Tibial nerve (tissue), 3 donors: Measurements from ENCODE around the gene ST8SIA5.

Experiments used
- POLR2A ChIP-seq, 2 donors: fragments of 450-650 bp; IDR thresholded peaks; one replicate each; pipeline ENCODE4 v1.6.1; 2017; ENCODE audit warnings: antibody characterized with exemption in 2 of 2, mild to moderate bottlenecking in 2 of 2, moderate library complexity in 2 of 2
- TF ChIP-seq, protein P1 (sequence below), 5 experiments: fragments of 200-600 bp in 3 of 5; fragments of 450-650 bp in 2 of 5; sonication (generic) in 3 of 5; IDR thresholded peaks; one replicate each; pipeline ENCODE4 v1.5.1; 2016 to 2019; ENCODE audit warnings: antibody characterized with exemption in 5 of 5, mild to moderate bottlenecking in 3 of 5, moderate library complexity in 2 of 5

DNA sequence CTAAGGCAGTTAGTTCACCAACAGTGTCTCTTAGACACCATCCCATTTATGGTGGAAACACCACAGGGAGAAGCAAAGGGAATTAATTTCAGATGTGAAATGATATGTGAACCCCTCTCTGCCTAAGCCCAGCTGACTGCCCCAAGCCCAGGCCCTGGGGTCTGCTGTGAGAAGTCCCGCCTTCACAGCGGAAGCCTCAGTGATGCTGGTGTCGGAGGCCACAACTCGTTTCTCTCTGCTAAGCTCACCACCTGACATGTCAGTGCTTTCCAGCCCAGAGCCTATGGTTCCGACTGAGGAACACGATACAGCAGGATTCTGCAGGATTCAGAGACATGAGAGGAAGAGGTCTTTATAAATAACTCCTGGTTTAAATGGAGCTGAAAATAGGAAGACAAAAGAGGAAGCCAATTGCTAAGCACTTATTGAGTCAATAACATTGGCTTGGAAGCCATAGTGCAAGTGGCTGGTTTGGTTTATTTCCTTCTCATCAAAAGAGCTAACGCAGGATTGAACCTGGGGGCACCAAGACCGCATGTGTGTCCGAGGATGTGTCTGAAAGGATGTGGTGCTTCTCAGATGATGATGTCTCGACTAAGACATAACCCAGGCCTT, 78.0 kb downstream of the ST8SIA5 start:
- TF ChIP-seq, protein P1, sequence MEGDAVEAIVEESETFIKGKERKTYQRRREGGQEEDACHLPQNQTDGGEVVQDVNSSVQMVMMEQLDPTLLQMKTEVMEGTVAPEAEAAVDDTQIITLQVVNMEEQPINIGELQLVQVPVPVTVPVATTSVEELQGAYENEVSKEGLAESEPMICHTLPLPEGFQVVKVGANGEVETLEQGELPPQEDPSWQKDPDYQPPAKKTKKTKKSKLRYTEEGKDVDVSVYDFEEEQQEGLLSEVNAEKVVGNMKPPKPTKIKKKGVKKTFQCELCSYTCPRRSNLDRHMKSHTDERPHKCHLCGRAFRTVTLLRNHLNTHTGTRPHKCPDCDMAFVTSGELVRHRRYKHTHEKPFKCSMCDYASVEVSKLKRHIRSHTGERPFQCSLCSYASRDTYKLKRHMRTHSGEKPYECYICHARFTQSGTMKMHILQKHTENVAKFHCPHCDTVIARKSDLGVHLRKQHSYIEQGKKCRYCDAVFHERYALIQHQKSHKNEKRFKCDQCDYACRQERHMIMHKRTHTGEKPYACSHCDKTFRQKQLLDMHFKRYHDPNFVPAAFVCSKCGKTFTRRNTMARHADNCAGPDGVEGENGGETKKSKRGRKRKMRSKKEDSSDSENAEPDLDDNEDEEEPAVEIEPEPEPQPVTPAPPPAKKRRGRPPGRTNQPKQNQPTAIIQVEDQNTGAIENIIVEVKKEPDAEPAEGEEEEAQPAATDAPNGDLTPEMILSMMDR (IDR thresholded peaks at IDR 0.05): no peak
- no peak for TF ChIP-seq POLR2A (IDR thresholded peaks at IDR 0.05)
